Activated CD4-positive, CD25-positive, alpha-beta regulatory T cell treated with anti-CD3 and anti-CD28 coated beads, Interleukin-2, amount 50 U/mL, for 16 hours (primary cell): Measurements from ENCODE around the gene MYO9A.
"Not testable (repeated sequence)": the region's sequence is repeated elsewhere in the genome, so short reads cannot be mapped to it uniquely, and the experiment has no call there.

Experiments
- DNase-seq: peaks from one replicate; pipeline ENCODE4 v3.0.0-alpha.2; 2020; ENCODE audit warnings: low read depth, low spot score

The MYO9A gene

DNA sequence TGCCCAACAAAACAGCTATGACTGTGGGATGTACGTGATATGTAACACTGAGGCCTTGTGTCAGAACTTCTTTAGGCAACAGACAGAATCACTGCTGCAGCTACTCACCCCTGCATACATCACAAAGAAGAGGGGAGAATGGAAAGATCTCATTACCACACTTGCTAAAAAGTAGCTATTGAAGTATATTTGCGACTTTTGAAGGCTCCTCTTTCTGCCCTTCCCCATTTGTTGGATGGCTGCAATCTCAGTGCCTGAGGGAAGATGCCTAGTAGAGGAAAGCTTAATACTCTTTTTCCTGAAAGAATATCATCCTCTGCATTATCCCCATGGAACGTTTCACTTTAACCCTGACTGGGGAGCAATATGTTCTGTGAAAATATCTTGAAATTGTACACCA, 22.1 kb upstream of the MYO9A start:
- no peak for DNase-seq

- DNase-seq, result no peak
Measured at GRCh38 chr15:72139667-72140066, 21.7 kb upstream of the MYO9A start.

DNA sequence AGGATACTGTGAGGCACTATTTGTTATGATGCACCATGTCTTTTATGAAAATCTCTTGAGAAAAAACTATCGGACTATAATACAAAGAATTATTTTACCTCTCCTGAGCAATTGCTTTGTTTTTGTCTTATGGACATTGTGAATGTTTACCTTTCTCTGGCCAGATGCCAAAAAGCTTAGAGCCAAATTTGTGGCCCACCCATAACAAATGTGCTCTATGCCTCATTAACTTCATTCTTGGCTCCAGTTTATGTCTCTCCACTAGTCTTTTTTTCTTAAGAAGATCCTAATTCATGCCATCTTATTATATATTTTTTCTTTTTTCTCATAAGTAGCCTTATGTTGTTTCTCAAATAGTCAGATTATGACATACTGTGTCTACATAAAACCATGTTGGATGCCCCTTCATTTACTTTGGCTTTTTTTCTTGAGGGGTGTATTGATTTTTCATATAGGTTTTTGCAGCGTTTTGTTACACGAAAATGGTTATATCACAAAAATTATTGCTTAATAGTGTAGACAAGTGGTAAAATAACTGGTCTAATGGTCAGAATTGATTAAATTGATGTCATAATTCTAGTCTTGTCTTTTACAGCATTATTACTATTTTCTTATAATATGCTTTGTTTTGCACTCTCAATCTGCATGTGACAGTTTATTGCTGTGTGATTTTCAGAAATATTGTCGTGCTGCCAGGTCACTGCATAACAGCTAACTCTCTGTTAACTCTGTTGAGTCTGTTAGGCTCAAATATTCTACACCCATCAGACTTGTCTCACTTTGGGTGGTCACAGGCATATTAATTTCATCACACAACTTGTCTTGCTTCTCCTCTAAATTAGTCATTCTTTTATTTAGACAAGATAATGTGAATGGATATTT, 18.5 kb upstream of the MYO9A start:
- DNase-seq, result no peak

DNA sequence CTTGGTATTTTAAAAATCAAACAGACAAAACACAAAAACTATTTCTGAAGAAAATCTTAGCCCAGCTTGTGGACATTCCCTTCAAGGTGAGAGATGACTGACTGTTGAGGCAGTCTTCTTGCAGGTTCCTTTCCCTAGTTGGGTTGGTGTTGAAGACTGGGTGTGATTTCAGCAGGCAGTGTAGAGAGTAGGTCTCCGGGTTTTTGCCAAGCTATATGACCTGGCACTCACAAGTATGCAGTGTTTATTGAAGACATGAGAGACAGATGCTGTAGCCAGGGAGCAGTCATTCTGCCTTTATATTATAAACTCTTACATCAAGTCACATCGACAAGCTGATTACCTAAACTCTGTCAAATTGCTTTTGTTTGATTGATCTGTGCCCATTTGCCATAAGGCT, 17.8 kb upstream of the MYO9A start:
- no peak for DNase-seq

- DNase-seq, result no peak
Measured at GRCh38 chr15:72133211-72133610, 15.3 kb upstream of the MYO9A start.

- DNase-seq, result no peak
Measured at GRCh38 chr15:72131922-72132321, 14.0 kb upstream of the MYO9A start.

- no peak for DNase-seq
Measured at GRCh38 chr15:72130272-72130671, 12.3 kb upstream of the MYO9A start.

DNA sequence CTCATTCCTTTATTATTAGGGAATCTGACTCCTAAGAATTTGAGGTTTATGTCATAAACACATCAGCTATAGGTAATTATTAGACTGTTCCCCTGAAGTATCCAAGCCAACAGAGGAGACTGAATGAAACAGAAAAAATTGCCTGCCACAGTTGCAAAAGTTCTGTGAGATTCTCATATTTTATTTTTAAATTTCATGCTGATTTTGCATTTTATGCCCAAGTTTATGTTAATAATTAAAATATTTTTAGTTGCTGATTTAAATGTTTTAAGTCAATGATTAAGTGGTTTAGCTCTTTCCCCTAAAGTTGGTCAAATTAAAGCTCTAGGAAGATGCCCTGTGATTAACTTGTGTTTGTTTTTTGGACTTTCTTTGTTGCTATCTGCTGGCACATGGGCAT, 10.4 kb upstream of the MYO9A start:
- no peak for DNase-seq

DNA sequence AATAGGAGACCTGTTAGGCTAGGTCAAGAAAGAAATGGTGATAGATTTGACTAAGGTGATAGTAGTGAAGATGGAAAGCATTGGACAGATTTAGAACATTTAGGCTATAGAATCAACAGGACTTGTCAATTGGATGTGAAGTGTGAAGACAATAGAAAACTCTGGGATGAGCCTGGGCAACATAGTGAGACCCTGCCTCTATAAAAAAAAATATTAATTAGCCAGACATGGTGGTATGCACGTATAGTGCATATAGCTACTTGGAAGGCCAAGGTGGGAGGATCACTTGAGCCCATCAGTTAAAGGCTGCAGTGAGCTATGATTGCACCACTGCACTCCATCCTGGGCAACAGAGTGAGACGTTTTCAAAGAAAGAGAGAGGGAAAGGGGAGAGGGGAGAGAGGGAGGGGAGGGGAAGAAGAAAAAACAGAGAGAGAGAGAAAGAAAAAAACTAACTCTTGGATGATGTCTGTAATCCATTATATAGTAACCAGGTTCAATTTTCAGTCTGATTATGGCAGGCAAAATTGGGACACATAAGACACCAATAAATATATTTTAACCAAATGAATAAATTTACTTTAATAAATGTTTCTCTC, 9.9 kb upstream of the MYO9A start:
- DNase-seq, result no peak

DNA sequence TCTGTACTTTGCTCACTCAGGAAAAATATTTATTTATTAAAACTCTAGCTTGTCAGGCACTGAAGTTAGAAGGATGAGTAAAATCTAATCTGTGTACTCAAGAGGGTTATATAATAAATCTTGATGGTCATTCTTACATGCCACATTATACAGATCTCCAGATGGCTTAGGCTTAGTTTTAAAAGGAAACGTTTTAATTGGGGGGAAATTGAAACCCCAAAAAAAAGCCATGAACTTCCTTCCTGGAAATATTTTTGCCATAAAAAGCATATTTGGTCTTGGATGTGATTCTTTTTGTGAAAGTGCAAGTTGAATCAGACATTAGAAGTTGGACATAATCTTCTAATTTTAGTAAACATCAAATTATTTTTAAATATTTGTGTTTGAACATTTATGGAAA, 6.3 kb upstream of the MYO9A start:
- DNase-seq, result no peak

- DNase-seq, result peak; percentile 36
Measured at GRCh38 chr15:72117486-72118016, 399 bp downstream of the MYO9A start.

- DNase-seq, result no peak
Measured at GRCh38 chr15:72116731-72117485, 1.0 kb downstream of the MYO9A start.

DNA sequence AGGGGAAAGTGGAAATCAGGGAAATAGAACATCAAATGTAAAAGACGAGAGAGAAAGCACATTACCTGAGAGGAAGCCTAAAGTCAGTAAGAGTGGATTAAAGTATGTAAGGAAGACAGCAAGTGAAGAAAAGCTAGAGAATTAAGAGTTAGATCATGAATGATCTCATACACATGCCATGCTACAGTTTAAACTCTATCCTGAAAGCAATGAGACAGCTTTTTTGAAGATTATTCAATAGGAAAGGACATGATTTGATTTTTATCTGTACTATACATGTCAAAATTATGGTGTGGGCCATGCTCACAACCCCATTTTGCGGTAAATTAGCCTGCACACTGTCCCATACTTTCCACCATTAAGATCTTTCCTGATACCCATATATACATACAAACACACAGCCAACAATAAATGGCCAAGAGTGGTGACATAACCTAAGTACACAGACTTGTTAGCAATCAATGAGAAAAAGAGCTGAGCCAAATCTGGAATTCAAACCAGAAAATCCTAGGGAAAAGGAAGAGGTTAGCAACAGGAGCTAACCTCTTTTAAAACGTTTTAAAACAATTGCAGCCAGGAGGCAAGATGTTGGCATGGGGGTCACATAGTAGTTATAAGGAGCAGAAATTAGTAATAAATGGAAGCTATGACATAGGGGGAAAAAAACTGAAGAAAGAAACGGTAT, 4.5 kb downstream of the MYO9A start:
- no peak for DNase-seq

GRCh38 chr15:72112805-72113204, 5.1 kb downstream of the MYO9A start:
- DNase-seq, result no peak

DNA sequence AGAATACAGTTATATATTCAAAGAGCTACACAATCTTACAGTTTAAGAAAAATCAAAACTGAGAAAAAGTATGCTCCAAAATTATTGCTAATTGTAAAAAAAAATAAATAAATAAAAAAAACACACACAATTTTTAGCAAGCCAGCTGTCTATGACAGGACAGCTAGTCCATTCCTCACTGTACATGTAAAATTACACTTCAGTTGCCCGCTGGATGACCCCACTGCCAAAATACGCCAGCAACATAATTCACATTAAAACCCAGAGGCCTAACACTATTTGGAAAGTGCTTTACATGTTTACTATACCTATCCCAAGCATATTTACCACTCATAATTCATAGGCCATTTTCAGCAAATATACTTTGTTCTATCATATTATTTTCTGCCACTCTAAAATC, 5.8 kb downstream of the MYO9A start:
- DNase-seq, result no peak

GRCh38 chr15:72110355-72110754, 7.6 kb downstream of the MYO9A start:
- no peak for DNase-seq

- DNase-seq, result no peak
Measured at GRCh38 chr15:72106068-72106467, 11.9 kb downstream of the MYO9A start.

- DNase-seq, result no peak
Measured at GRCh38 chr15:72105111-72105510, 12.8 kb downstream of the MYO9A start.

DNA sequence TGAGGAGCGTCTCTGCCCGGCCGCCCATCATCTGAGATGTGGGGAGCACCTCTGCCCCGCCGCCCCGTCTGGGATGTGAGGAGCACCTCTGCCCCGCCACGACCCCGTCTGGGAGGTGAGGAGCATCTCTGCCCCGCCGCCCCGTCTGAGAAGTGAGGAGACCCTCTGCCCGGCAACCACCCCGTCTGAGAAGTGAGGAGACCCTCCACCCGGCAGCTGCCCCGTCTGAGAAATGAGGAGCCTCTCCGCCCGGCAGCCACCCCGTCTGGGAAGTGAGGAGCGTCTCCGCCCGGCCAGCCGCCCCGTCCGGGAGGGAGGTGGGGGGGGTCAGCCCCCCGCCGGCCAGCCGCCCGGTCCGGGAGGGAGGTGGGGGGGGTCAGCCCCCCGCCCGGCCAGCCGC, 17.4 kb downstream of the MYO9A start:
- DNase-seq, result not testable (repeated sequence)

DNA sequence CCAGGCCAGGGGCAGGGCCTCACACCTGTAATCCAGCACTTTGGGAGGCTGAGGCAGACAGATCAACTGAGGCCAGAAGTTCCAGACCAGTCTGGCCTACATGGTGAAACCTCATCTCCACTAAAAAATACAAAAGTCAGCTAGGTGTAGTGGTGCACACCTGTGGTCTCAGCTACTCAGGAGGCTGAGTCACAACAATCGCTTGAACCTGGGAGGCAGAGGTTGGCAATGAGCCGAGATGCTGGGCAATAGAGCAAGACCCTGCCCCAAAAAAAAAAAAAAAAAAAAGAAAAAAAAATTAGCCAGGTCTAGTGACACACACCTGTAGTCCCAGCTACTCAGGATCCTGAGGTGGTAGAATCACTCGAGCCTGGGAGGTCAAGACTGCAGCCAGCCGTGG, 18.8 kb downstream of the MYO9A start:
- no peak for DNase-seq

GRCh38 chr15:72098040-72098439, 19.9 kb downstream of the MYO9A start:
- DNase-seq, result no peak

GRCh38 chr15:72096796-72097195, 21.2 kb downstream of the MYO9A start:
- DNase-seq, result no peak
